HG03558 (cell line): ENCODE results near the gene NRARP.
"Not testable (repeated sequence)": the region's sequence is repeated elsewhere in the genome, so short reads cannot be mapped to it uniquely, and the experiment has no call there.

Experiments used
- ATAC-seq: cut with Tn5 transposase; IDR thresholded peaks from one replicate; pipeline ENCODE4 v1.9.1; 2021; ENCODE audit warnings: moderate number of reproducible peaks; ENCODE audit not compliant: unreplicated experiment; ENCODE audit errors: extremely low read depth

The NRARP gene

GRCh38 chr9:137266162-137266527 is 35.9 kb downstream of the NRARP start:
- ATAC-seq: no peak

DNA sequence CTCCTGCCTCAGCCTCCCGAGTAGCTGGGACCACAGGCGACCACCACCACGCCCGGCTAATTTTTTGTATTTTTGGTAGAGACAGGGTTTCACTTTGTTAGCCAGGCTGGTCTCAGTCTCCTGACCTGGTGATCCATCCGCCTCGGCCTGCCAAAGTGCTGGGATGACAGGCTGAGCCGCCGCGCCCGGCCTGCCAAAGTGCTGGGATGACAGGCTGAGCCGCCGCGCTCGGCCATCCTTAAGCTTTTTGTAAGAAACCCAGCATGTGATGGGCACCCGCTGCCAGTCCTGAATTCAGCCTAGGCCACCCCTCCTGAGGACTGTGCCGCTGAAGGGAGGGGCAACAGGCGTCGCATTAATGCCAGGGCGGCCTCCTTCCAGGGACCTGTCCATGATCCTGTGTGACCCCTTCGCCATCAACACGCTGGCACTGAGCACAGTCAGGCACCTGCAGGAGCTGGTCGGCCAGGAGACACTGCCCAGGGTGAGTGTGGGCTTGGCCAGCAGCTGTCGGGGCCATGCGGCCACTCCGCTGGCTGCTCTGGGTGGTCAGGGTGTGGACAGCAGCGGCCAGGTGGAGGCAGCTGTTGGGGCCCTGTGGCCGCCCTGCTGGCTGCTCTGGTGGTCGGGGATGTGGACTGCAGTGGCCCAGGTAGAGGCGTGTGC is 36.4 kb downstream of the NRARP start:
- no peak for ATAC-seq

DNA sequence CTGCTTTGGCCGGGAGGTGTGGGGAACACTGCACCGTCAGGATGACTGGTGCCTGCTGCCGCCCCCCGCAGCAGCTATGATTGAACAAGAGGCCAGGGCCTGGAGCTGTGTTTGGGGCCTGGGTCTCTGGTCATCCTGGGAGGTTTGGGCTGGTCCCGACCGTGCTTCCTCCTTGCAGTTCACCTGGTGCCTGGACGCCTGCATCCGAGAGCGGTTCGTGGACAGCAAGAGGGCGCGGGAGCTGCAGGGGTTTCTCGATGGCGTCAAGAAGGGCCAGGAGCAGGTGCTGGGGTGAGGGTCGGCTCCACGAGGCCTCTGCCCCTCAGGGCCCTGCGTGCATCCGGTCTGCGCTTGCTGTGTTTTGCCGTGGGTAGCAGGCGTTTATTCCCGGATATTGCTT is 38.0 kb downstream of the NRARP start:
- no peak for ATAC-seq

GRCh38 chr9:137263506-137263905 is 38.6 kb downstream of the NRARP start:
- no peak for ATAC-seq

DNA sequence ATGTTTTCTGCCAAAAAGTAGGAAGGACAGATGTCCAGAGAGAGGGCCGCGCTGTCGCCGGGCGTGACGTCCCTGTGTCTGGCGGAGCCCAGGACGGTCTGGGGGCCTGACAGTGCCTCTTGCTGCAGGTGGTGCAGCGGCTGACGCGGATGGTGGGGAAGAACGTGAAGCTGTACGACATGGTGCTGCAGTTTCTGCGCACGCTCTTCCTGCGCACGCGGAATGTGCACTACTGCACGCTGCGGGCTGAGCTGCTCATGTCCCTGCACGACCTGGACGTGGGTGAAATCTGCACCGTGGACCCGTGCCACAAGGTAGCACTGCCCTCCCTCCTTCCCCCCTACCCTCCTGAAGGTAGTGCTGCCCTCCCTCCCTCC is 39.2 kb downstream of the NRARP start:
- no peak for ATAC-seq

DNA sequence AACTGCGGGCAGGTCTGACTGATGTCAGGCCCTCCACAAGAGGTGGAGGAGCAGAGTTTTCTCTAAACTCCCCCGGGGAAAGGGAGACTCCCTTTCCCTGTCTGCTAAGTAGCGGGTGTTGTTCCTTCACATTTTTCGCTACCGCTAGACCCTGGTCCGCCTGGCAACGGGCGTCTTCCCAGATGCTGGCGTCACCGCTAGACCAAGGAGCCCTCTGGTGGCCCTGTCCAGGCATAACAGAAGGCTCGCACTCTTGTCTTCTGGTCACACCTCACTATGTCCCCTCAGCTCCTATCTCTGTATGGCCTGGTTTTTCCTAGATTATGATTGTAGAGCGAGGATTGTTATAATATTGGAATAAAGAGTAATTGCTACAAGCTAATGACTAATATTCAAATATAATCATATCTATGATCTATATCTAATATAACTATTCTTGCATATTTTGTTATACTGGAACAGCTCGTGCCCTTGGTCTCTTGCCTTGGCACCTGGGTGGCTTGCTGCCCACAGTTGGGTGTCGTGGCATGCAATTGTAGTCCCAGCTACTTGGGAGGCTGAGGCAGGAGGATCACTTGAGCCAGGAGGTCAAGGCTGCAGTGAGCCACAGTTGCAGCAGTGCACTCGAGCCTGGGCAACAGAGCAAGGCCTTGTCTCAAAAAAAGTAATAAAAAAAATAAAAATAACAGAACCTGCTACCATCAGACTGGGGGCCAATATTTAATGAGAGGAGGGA is 39.7 kb downstream of the NRARP start:
- ATAC-seq: not testable (repeated sequence)

GRCh38 chr9:137256856-137257255 is 45.2 kb downstream of the NRARP start:
- no peak for ATAC-seq

- ATAC-seq: no peak
Measured at GRCh38 chr9:137256362-137256761, 45.7 kb downstream of the NRARP start.

DNA sequence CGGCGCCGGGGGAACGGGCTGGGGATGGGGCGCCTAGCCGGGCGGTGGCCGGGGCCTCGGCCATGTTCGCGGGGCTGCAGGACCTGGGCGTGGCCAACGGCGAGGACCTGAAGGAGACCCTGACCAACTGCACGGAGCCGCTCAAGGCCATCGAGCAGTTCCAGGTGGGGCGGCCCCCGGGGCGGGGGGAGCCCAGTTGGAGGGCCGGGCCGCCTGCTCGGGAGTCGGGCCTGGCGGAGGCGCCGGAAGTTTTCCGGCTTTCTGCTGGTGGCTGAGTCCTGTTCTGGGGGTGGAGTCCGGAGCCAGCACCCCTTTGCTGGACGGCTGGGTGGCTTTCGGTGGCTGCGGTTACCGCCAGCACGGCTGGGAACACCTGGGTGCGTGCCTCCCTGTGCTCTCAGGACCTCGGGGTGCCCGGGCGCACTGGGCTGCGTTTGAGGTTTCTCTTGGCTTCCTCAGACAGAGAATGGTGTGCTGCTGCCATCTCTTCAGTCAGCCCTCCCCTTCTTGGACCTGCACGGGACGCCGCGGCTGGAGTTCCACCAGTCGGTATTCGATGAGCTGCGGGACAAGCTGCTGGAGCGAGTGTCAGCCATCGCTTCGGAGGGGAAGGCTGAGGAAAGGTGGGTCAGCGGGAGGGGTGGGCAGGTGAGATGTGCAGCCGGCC is 46.5 kb downstream of the NRARP start:
- no peak for ATAC-seq

DNA sequence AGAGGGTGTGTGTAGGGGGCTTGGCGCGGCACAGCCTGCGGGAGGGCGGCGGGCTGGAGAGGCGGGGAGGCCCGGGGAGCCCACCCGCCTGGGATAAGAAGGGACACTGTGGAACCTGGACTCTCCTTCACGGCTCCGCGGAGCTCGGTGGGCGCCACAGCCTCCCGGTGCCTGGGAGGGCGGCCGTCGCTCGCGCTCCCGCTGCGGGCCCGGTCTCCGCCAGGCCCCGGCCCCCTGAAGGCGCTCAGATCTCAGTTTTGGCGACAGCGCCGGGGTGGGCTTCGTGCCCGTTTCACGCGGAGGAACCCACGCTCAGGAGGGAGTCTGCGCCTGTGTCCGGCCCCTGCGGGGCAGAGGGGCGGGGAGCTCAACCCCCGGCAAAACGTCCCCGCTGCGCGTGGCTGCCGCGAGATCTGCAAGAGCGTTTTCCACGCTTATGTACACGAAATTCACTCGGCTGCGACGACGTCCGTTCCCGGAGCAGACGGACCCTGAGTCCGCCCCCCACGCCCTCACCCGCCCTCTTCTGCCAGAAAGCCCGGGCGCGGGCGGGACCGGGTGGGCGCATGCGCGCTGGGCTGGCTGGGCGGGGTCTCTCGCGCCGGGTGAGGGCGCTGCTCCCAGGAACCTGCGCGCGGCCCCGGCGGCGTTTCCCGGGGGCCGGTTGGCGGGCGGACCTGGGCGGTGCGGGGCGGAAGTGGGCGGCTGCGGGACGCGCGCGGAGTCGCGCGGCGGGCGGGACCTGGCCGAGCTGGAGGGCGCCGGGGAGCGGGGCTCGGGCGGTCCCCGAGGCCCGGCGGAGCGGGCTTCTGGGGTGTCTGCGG is 47.2 kb downstream of the NRARP start, which contains the start of gene NELFB:
NELFB (plus strand) TSS at position 704 of the 824 bp plus-strand sequence.
- peak; percentile 39 for ATAC-seq

GRCh38 chr9:137253717-137254623 is 48.1 kb downstream of the NRARP start:
- ATAC-seq: no peak

DNA sequence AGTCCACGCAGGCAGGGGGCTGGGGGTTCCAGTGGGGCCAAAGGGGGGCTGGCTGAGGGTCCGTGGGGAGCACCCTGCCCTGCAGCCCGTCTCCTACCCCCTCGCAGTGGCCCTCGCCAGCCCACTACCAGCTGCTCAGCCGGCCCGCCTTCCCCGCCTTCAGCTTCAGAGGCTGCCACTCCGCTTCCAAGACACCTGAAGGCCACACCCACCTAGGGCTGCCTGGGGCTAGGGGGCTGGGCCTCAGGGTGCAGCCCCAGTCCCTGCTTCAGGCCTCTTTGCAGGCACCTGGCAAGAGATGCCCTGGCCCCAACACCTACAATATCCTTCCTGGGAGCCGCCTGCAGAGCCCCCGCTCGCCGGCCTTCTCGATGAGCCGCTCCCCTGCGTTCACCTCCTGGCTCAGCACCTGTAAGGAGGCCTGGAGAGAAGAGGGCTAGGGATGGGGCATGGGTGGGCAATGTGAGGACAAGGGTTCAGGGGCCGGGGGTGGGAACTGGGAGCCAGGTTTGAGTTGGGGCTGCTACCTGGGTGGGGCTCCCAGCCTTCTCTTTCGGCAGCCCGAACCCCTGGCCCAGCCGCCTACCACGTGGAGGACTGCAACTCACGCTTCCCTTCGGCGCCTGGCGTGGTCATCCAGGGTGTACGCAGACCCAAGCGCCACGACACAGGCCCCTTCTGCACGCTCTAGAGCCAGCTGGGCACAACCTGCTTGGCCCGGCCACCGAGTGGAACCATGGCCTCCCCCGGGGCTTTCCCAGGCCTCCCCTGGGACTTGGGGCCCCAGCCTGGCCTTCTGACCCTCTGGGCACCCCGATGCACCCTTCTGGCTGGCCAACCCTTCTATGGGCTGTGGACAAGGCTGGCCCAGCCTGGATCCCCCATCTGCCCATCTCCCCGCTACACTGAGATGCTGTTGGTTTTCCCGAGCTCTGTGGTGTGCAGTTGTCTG is 49.2 kb downstream of the NRARP start:
- no peak for ATAC-seq

GRCh38 chr9:137251490-137252268 is 50.4 kb downstream of the NRARP start:
- no peak for ATAC-seq

- ATAC-seq: no peak
Measured at GRCh38 chr9:137251194-137251461, 50.9 kb downstream of the NRARP start, which contains the start of gene STPG3. STPG3 (plus strand) TSS chr9:137251286; CDS start chr9:137251287, 1 bp downstream.

DNA sequence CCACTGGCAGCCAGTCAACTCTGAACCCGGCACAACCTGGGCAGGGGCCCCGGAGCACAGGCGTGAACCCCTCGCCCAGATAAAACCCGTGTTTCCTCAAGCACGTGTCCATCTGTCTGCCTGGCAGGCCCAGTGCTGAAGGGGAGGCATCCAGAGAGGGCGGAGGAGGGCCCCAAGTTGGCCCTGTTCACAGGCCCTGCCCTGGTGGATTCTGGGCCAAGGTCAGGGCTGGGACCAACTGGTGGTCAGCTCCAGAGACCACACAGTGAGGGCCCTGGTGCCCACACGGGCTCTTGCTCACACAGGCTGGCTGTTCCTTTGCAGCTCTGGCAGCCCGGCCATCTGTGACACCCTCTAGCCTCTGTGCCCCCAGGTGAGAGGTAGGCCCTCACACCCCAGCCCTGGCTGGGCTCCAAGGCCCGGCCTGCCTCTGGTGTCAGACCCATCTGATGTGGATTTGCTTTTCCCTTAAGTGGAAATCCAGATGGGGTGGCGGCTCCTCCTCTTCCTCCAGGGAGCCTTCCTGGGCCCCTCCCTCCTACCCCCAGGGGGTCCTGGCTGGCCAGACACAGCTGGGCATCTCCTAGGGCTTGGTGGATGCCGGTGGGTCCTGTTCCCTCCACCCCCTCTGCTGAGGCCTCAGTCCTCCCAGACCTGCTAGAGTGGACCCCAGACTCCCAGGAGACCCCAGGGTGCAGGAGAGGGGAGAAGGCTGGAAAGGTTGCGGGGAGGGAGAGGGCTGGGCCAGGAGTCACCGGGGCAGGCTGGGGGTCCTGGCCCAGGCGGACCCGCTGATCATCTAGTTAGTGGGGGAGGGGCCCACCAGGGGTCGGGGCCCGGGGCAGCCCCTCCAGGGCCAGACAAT is 51.5 kb downstream of the NRARP start:
- ATAC-seq: no peak
